GM21737 (cell line): ENCODE measurements around the gene CHRNA4.

Experiments used
- ATAC-seq: cut with Tn5 transposase; IDR thresholded peaks from one replicate; pipeline ENCODE4 v1.9.1; 2021; ENCODE audit warnings: mild to moderate bottlenecking, moderate library complexity; ENCODE audit not compliant: unreplicated experiment

Gene CHRNA4

GRCh38 chr20:63322933-63323273 is 38.2 kb downstream of the CHRNA4 start:
- ATAC-seq: no peak

- ATAC-seq: no peak
These were observed 38.8 kb downstream of the CHRNA4 start for GRCh38 chr20:63322146-63322932.

GRCh38 chr20:63321148-63321831 is 39.9 kb downstream of the CHRNA4 start:
- no peak for ATAC-seq

- ATAC-seq: no peak
These were observed 40.5 kb downstream of the CHRNA4 start for GRCh38 chr20:63320616-63321147.

- no peak for ATAC-seq
These were observed 41.1 kb downstream of the CHRNA4 start for GRCh38 chr20:63320041-63320511.

GRCh38 chr20:63319164-63320040 is 41.7 kb downstream of the CHRNA4 start:
- no peak for ATAC-seq

- ATAC-seq: no peak
These were observed 42.6 kb downstream of the CHRNA4 start for GRCh38 chr20:63318391-63319163.

- ATAC-seq: no peak
These were observed 43.4 kb downstream of the CHRNA4 start for GRCh38 chr20:63317601-63318291.

- no peak for ATAC-seq
These were observed 44.1 kb downstream of the CHRNA4 start for GRCh38 chr20:63317061-63317460.

GRCh38 chr20:63316502-63316921 is 44.6 kb downstream of the CHRNA4 start:
- ATAC-seq: no peak

- ATAC-seq: no peak
These were observed 45.2 kb downstream of the CHRNA4 start for GRCh38 chr20:63315731-63316491.

GRCh38 chr20:63315240-63315689 is 45.9 kb downstream of the CHRNA4 start:
- no peak for ATAC-seq

- ATAC-seq: no peak
These were observed 46.4 kb downstream of the CHRNA4 start for GRCh38 chr20:63314566-63315239.

GRCh38 chr20:63314015-63314471 is 47.1 kb downstream of the CHRNA4 start:
- ATAC-seq: no peak

GRCh38 chr20:63313349-63314014 is 47.7 kb downstream of the CHRNA4 start:
- no peak for ATAC-seq

- ATAC-seq: no peak
These were observed 48.3 kb downstream of the CHRNA4 start for GRCh38 chr20:63312690-63313348.

GRCh38 chr20:63312273-63312672 is 48.9 kb downstream of the CHRNA4 start:
- ATAC-seq: no peak
